Right atrium auricular region (tissue), 2 donors: Measurements from ENCODE around the gene TNFRSF19. TPM values are rescaled to one million over a fixed set of nuclear protein-coding genes. Genes with fewer than 3 reads are reported as not detected.

Experiments used
- DNase-seq: peaks from one replicate; pipeline ENCODE4 v3.0.0-alpha.2; 2019; ENCODE audit warnings: low spot score
- H3K27ac ChIP-seq, 2 donors: fragments of 200-600 bp; sonication (generic); 1 replicate in 1 of 2; 2 replicates in 1 of 2; pipeline ENCODE4 v1.5.1; 2016 to 2019
- H3K27me3 ChIP-seq, 2 donors: fragments of 200-600 bp; sonication (generic); one replicate each; pipeline versions ENCODE4 v1.5.1 to v1.6.0; 2017 to 2019
- H3K36me3 ChIP-seq: fragments of 200-600 bp; sonication (generic); one replicate; pipeline ENCODE4 v1.5.1; 2016
- H3K4me1 ChIP-seq, 2 donors: fragments of 200-600 bp; sonication (generic); one replicate each; pipeline versions ENCODE4 v1.5.1 to v1.6.0; 2017 to 2019
- H3K4me3 ChIP-seq, 2 donors: fragments of 200-600 bp; sonication (generic); 1 replicate in 1 of 2; 2 replicates in 1 of 2; pipeline ENCODE4 v1.5.1; 2017 to 2019; ENCODE audit warnings: mild to moderate bottlenecking in 1 of 2, moderate library complexity in 1 of 2
- H3K9me3 ChIP-seq, 2 donors: fragments of 200-600 bp; sonication (generic); one replicate each; pipeline ENCODE4 v1.5.1; 2019
- CTCF ChIP-seq, 2 donors: fragments of 200-600 bp; sonication (generic); IDR thresholded peaks; one replicate each; pipeline ENCODE4 v1.5.1; 2019; ENCODE audit warnings: antibody characterized with exemption in 2 of 2
- total RNA-seq, 2 donors: library from RNA; depleted of rRNA; stranded (reverse); fragments of >200 nt; gene quantifications; one replicate each; pipeline ENCODE4 v1.1.0, GENCODE V29; 2016

TNFRSF19 gene
- total RNA-seq, 2 donors from 2014 or later, result 32.2 to 38.5 TPM

GRCh38 chr13:23579072-23579895 lies 9.1 kb downstream of the TNFRSF19 start:
- TF ChIP-seq CTCF (IDR thresholded peaks at IDR 0.05), result no peak
- H3K9me3 ChIP-seq, result no peaks in the 10 kb centered on the region
- no peaks in the 10 kb centered on the region for H3K36me3 ChIP-seq
- peak overlapping the region; percentile 64 to 96 for H3K4me3 ChIP-seq
- peaks cover 0 to 22% of the 10 kb centered on the region in 2 donors for H3K4me1 ChIP-seq
- peak overlapping the region; percentile 94 to 95 for H3K27ac ChIP-seq
- H3K27me3 ChIP-seq, result no peaks in the 10 kb centered on the region
- DNase-seq, result peak; percentile 91

- no peaks in the 10 kb centered on the region for H3K36me3 ChIP-seq
- H3K27ac ChIP-seq, result peak overlapping the region; percentile 94 to 95
- no peak for TF ChIP-seq CTCF (IDR thresholded peaks at IDR 0.05)
- peak overlapping the region; percentile 64 to 96 for H3K4me3 ChIP-seq
- H3K9me3 ChIP-seq, result no peaks in the 10 kb centered on the region
- peaks cover 0 to 22% of the 10 kb centered on the region in 2 donors for H3K4me1 ChIP-seq
- no peaks in the 10 kb centered on the region for H3K27me3 ChIP-seq
- no peak for DNase-seq
Measured at GRCh38 chr13:23579896-23580683, 9.9 kb downstream of the TNFRSF19 start.

- Histone ChIP-seq H3K4me1 (peaks cover 0 to 22% of the 10 kb centered on the region in 2 donors), H3K4me3 (peak overlapping the region in 1 of 2 donors; percentile 96), H3K27ac (no peak overlapping the region), H3K27me3 (no peaks in the 10 kb centered on the region), H3K9me3 (no peaks in the 10 kb centered on the region), H3K36me3 (no peaks in the 10 kb centered on the region)
- DNase-seq, result no peak
- no peak for TF ChIP-seq CTCF (IDR thresholded peaks at IDR 0.05)
Measured at GRCh38 chr13:23580684-23581060, 10.5 kb downstream of the TNFRSF19 start.

- no peak overlapping the region for H3K4me3 ChIP-seq
- no peak for TF ChIP-seq CTCF (IDR thresholded peaks at IDR 0.05)
- no peaks in the 10 kb centered on the region for H3K9me3 ChIP-seq
- no peak overlapping the region for H3K27ac ChIP-seq
- no peaks in the 10 kb centered on the region for H3K27me3 ChIP-seq
- DNase-seq, result no peak
- H3K36me3 ChIP-seq, result no peaks in the 10 kb centered on the region
- peaks cover 0 to 18% of the 10 kb centered on the region in 2 donors for H3K4me1 ChIP-seq
Measured at GRCh38 chr13:23583491-23583890, 13.3 kb downstream of the TNFRSF19 start.

GRCh38 chr13:23584275-23584674 lies 14.1 kb downstream of the TNFRSF19 start:
- Histone ChIP-seq H3K36me3 (no peaks in the 10 kb centered on the region), H3K9me3 (no peaks in the 10 kb centered on the region), H3K4me3 (no peak overlapping the region), H3K4me1 (peaks cover 0 to 25% of the 10 kb centered on the region in 2 donors), H3K27ac (no peak overlapping the region), H3K27me3 (no peaks in the 10 kb centered on the region)
- no peak for TF ChIP-seq CTCF (IDR thresholded peaks at IDR 0.05)
- no peak for DNase-seq
